ENCODE data around the gene SPTBN4.
"Not testable (repeated sequence)": the region's sequence is repeated elsewhere in the genome, so short reads cannot be mapped to it uniquely, and the experiment has no call there.

SPTBN4 gene

GRCh38 chr19:40621283-40621682 lies 154.5 kb downstream of the SPTBN4 start:
- no peak for DNase-seq (ENCODE audit: low read depth)

GRCh38 chr19:40621966-40622772 lies 155.4 kb downstream of the SPTBN4 start:
- no peak for DNase-seq (ENCODE audit: low read depth)

GRCh38 chr19:40622773-40623075 lies 155.9 kb downstream of the SPTBN4 start:
- no peak for DNase-seq (ENCODE audit: low read depth)

- DNase-seq (ENCODE audit: low read depth) = peak; percentile 93
Measured at GRCh38 chr19:40623403-40624251, 156.8 kb downstream of the SPTBN4 start.

- DNase-seq (ENCODE audit: low read depth) = not testable (repeated sequence)
Measured at GRCh38 chr19:40624369-40625153, 157.8 kb downstream of the SPTBN4 start.

GRCh38 chr19:40625406-40626120 lies 158.8 kb downstream of the SPTBN4 start:
- DNase-seq (ENCODE audit: low read depth) = no peak
